Hematopoietic multipotent progenitor cell (in vitro differentiated cells): ENCODE results near the gene GPR78. TPM values are rescaled to one million over a fixed set of nuclear protein-coding genes. Genes with fewer than 3 reads are reported as not detected.

Experiments
- DNase-seq, 3 donors: peaks; one replicate each; pipeline ENCODE4 v3.0.0-alpha.2; 2011 to 2015; ENCODE audit warnings: low read depth in 2 of 3, low spot score in 2 of 3
- total RNA-seq: library from RNA; depleted of rRNA; stranded (reverse); fragments of >200 nt; gene quantifications from one replicate; pipeline ENCODE4 v1.2.3, GENCODE V29; 2012

The GPR78 gene
- total RNA-seq, 1 donor = not detected

DNA sequence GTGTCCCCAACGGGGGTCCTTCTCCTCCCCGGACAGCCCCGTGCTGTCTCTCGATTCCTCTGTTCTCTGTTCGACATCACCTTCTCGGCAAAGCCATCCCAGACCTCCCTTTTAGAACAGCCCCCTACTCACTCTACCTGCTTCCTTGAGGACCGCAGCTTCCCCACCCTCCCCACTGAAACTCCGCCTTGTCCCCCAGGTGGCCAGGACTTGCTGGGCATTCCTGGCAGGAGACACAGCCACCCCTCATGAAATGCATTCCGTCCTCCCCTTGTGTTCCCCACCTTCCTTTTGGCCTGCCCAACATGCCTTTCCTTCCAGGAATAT lies 34.8 kb upstream of the GPR78 start:
- DNase-seq = no peak

DNA sequence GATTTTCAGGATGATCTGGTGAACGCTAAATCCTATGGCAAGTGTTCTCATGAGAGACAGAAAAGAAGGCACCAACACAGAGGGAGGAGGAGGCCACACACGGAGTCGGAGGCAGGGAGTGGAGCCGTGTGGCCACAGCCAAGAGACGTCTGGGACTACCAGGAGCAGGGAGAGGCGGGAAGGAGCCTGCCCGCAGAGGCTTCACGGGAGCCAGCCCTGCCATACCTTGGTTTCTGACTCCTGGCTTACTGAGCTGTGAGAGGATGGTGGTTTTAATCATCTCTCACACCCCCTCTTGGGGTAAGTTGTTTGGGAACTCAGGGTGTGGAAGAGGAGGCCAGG lies 33.5 kb upstream of the GPR78 start:
- no peak for DNase-seq

DNA sequence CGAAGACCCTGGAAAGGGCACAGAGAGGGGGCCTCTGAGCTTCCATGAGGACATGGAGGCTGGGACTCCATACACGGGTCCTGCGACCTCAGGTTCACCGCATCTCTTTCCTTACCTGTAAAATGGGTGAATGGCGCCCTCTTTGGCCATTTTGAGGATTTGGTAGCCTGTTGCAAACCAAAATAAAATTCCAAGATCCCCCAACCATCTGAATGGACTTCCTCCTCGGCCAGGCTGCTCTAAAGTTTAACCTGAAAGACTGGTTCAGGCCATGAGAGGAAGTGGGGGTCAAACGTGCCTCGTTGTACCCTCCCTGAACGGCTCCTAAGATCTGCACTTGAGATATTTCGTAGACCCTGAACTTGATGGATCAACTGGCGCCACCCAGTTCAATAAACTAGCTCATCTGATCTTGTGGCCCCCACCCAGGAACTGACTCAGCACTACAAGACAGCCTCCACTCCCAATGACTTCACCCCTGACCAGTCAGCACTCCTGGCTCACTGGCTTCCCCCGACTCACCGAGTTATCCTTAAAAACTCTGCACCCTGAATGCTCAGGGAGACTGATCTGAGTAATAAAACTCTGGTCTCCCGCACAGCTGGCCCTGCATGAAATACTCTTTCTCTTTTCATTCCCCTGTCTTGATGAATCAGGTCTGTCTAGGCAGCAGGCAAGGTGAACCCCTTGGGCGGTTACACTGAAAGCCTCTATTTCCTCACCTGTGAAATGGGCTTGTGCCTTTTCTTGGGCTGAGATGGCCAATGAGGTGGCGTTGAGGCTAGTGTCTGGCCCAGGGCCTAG lies 32.9 kb upstream of the GPR78 start:
- DNase-seq = no peak

DNA sequence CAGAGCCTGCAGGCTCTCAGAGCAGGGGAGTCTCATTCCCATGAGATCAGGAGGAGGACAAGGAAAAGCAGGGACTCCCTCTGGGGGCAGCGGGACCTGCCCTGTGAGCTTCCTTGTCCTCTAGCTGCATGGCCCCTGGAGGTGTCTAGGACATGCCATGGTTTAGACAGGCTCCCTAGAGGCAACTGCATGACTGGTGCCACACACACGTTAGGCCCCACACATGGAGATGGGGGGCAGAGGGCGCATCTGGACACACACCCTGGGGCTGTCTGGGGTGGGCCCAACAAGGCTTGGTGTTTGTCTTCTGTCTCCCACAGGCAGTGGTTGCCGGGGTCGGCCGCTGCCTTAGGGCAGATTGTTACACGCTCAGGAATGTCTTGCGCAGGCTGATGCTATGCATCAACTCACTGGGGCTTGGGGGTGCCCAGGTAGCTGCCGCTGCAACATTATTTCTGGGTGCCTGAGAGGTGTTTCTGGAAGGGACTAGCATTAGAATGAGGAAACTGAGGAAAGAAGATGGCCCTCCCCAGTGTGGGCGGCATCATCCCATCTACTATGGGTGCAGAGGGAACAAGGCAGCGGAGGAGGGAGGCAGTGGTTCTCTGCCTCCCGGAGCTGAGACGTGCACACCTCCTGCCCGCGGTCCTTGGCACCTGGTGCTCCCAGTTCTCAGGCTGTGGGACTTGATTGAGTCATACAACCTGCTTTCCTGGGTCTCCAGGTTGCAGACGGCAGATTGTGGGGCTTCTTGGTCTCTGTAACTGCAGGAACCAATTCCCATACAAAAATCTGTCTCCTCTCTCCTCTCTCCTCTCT lies 32.1 kb upstream of the GPR78 start:
- DNase-seq = no peak

DNA sequence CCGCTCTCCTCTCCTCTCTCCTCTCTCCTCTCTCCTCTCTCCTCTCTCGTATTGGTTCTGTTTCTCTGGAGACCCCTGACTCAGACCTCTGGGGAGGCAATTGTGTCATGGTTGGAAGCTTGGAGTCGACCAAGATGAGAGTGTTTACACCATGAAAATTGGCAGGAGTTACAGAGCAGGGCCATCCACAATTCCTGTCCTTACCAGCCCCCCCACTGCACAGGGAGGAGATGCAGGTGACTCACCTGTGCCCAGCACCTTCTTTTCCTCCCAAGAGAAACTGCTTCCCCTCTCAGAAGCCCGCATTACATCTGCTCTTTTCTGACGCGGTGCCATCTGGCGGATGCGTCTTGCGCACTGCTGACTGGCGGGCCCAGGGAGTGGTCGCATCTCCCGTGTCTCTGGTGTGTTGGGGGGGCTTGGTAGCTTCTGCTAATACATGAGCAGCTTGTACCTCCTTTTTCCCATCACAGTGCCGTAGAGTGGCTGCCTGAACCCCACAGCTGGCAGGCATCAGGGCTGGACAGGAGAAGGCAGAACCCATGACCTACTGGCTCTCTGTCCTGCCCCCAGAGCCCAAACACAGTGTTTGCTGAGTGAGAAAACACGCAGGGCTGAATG lies 31.4 kb upstream of the GPR78 start:
- DNase-seq = no peak

DNA sequence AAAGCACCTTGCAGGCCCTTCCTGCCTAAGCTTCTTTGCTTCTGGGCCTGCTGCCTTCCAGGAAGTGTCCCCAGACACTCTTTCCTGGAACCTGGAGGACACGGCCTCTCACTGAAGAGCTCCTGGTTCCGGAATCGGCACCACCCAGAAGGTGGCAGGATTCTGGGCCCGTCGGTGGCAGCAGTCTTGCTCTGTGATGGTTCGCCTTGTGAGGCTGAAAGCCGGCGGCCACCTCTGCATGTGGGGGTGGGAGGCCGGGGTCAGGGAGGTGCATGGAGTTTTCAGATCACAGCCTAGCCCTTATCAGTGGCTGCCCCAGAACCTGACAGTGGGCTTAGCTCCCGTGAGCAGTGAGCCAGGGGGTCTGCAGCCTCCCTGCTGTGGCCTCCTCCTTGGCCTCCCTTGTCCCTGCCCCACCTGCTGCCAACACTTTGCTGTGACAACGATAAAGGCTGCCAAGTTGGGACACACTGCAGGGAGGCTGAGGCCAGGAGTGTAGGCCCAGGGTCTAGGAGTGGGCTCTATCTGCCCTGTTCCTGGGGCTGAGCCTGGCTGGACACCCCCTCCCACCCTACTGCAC lies 30.8 kb upstream of the GPR78 start:
- DNase-seq = no peak

DNA sequence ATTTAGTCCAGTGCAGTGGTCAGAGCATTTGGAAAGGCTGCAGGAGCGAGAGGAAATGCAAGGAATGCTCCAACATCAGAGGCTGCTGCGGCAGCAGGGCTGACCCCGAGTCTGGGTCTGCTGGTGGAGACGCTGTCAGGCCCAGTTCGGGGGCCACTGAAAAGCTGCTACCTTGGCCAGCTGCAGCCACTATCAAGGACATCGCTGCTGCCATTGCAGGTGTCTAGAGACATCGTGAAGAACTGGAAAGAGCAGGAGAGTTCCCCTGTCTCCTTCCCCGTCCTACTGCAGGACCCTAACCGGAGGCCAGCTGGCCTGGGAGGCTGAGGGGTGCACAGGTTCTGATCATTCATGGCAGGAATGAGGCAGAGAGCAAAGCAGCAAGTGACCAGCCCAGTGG lies 29.5 kb upstream of the GPR78 start:
- no peak for DNase-seq

DNA sequence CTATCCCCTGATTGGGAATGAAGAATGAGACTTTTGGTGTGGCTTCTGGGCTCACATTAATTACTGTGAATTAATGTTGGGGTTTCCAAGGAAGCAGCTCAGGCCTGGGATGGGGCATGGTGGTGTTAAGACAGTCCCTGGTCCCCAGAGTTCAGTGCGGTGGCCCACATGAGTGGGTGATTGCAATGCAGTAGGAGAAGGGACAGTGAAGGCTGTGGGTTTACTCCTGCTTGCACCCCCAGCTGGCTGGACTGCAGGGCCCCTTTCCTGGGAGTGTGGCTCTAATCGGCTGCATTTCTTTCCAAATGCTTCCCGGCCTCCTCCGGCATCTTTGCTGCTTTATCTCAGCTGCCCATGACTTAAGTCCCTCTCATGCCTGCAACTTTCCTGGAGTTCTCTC lies 28.2 kb upstream of the GPR78 start:
- DNase-seq = no peak

DNA sequence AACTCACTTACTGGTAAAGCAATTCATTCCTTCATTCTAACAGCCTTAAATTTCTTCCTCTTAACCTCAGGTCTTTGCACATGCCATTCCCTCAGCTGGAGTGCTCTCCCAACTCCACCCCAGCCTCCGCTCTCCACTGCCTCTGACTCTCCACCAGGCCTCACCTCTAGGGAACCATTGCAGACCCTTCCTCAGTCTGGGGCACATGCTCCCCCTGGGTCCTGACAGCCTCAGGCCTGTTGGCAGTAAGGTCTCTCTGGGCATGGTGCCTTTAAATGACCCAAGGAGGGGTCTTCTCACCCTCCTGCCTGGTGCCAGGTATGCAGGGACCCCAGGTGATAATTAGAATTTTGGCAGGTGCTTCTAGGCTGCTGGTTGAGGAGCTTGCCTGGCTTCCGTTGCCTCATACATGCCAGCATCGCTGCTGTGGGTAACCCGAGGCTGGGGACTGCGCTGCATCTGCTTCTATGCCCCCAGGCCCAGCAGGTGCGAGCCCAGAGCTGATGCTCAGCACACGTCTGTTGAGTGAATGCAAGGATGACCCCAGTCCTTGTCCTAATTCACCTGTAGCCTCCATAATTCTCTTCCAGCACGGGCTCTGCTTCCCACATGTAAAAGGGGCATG lies 27.5 kb upstream of the GPR78 start:
- no peak for DNase-seq

DNA sequence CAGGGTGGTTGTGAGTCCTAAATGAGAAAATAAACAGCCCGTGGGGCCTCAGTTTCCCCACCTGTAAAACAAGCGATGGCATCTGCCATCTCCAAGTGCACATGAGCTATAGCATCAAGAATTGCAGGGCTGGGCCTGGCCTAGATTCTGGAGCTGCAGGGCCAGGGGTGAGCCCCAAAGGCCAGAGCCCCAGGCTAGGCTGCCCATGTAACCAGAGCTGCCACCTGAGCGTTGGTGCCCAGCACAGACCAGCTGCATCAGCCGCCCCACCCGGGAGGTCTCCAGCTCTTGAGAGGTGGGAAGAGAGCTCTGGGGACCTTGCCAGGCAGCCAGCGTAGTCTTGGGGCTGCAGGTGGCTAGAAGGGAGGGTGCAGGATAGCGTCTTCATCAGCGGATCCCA lies 27.0 kb upstream of the GPR78 start:
- DNase-seq = no peak

DNA sequence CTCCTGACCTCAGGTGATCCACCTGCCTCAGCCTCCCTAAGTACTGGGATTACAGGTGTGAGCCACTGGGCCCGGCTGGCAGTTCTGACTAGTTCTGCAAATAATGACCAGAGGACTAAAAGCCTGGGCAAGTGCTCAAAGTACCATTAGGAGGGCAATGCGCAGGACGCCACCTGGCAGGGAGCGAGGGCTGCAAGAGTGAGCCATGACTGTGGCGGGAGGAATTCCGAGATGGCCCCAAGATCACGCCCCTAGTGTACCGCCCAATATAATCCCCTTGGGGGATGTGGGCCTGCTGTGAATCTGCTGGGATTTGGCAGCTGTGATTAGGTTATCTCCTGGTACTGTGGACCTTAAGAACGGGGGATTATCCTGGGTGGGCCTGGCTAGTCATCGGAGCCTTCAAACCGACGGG lies 26.2 kb upstream of the GPR78 start:
- DNase-seq = no peak

DNA sequence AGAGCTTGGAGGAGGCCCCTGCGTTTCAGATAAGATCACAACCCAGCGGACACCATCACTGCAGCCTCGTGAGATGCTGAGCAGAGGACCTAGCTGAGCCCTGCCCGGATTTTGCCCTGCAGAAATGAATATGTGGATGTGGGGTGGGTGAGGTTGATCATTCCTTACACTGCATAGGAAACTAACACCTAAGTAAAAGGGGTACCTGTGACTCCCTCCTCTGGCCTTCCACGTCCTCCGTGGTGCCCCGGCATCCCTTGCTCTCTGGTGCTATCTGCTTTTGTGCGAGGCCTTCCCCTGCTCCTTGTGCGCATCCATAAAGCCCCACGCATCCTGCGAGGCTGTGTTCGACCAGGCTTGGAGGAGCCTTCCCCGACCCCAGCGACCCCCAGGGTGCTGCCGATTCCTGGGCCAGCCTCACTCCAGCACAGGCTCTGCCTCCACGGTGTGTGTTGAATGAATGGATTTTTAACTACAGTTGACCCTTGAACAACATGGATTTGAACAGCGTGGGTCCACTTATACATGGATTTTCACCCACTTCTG lies 25.6 kb upstream of the GPR78 start:
- DNase-seq = no peak

DNA sequence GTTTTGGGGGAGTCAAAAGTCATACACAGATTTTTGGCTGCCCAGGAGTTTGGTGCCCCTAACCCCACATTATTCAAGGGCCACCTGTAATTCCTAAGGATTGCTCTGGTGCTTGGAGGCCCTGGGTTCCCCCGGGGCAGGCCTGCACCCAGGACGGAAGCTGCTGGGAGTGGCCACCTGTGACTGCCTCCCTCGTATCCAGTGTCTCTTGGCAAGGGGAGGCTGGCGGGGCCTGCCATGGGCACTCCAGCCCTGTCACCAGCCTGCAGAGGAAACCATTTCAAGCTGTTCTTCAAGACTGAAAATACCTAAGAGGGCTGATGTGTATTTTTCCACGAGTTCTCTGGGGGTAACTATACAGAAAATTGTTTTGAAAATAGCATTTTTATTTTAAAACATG lies 24.5 kb upstream of the GPR78 start:
- no peak for DNase-seq

DNA sequence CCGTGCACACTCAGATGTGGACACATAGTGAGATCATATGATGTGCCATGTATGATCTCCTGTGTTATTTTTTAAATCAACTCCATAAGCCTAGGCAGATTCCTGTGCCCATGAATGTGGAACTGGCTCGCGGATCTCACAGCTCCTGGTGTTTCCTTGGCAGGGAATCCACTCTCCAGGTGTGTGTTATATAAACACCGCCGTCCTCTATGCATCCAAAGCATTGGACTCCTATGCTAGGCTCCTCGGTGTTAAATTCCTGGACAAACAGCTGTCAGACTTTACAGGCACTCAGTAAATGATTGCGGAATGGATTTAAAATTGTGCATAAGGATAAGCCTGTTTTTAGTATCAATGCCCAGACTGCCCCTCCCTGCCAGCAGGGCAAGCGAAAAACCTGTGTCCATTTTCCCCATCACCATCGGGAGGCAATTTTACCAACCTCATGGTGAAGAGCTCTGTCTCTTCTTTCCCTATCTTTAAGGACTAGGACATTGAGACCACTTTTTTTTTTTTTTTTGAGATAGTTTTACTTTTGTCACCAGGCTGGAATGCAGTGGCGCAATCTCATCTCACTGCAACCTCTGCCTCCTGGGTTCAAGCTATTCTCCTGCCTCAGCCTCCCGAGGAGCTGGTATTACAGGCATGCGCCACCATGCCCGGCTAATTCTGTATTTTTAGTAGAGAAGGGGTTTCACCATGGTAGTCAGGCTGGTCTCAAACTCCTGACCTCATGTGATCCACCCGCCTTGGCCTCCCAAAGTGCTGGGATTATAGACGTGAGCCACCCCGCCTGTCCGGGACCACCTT lies 23.6 kb upstream of the GPR78 start:
- no peak for DNase-seq

DNA sequence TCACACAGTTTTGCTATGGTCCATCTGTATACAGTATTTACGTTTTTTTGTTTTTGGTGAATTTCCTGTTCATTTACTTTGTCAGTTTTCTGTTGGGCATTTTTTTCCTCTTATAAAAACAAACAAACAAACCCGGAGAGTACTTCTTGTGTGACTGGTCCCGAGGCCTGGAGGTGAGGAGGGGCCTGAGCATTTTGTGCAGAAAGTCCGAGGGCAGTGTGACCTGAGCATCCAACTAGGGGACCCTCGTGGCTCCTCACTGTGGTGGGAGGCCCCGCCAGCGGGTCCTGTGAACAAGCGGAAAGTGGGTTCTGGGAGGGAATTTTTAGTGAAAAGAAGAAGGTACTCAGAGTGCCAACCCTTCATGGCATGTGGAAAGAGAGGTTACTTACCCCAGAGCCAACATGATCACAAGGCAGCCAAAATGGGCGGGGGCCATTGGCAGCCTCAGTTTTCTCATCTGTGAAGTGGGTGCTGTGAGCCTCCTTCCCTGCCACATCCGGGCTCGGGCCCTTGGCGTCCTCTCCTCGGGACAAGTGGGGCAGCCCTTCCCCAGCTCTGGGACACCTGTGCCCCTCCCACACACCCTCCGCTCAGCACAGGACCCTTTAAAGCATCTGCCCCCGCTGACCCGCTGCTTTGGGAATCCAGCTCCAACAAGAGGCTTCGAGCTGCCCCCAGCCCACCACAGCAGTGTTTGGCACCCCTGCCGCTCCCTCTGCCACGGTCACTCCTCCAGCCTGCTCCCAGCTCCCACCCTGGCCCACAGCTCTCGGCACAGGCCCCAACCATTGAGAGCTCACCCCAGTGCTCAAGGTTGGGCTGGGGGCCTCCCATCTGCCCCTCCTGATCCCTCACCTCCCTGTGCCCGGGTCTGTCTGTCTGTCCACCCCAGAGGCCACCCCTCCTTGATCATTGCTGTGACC lies 22.8 kb upstream of the GPR78 start:
- DNase-seq = no peak

DNA sequence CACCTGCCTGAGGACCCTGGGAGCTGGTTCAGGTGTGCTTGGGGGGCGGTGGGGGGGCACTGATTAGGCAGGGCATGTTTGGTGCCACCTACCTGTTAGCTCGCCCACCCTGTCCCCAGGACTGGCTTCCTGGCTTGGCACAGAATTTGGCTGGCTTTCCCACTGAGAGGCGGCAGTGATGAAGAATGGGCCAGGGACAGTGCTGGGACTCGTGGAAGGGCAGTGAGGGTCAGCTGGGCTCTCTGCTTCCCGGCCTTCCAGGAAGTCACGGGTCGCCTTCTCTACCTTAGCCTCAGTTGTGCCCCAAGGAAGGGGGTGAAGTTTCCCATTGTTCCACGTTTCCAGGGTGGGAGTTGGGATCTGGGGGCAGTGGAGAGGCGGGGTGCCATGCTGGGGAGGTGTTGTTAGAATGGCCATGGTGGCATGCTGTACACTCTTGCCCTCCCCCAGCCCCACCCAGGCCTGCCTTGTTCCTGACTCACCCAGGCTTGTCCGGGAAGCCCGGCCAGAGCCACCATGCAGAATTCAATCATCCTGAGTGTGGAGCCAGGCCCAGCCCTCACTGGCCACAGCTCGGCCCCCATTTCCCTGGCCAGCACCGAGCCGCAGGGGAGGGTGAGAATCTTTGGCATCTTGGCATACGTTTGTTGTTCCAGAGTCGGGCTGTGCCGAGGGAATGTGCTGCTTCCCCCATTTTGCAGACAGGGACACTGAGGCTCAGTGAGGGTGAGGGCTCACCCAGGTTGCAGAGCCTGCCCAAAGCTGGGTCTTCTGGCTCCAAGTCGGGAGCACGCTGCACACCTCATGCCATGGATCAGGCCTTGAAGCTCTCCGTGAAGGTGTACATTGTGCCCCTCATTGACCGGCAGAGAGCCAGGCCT lies 21.9 kb upstream of the GPR78 start:
- no peak for DNase-seq

DNA sequence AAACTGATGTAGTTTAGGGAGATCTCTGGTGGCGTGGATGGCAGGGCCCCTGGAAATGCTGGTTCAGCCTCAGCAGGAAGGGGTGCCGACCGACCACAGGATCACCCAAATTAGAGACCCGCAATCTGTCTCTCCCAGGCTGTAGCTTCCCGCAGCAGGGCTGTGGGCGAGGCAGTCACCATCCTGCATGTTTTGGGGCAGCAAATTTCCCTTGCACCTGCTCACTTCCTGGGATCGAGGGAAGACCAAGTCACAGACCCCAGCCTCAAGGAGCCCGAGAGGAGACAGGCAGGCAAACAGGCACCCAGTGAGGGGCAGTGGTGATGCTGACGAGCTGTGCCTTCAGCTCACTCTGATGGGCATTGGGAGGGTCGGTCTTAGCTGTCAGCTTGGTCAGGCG lies 21.2 kb upstream of the GPR78 start:
- DNase-seq = no peak
